Osteoblast (primary cell): ENCODE measurements around the gene SGPL1. TPM values are rescaled to one million over a fixed set of nuclear protein-coding genes. Genes with fewer than 3 reads are reported as not detected.
A peak's percentile ranks its signal among the peaks of the same experiment; 100 is the strongest.

ENCODE experiments used
- DNase-seq: peaks from one replicate; pipeline ENCODE4 v3.0.0; 2011; ENCODE audit warnings: low spot score, mixed read lengths; ENCODE audit not compliant: insufficient read length; ENCODE audit errors: missing footprints
- H2AFZ ChIP-seq: 2 replicates; pipeline ENCODE4 v1.6.0; 2011; ENCODE audit warnings: mild to moderate bottlenecking, low read length
- H3K27ac ChIP-seq: 2 replicates; pipeline ENCODE4 v1.5.1; 2011; ENCODE audit warnings: mild to moderate bottlenecking, low read depth, low read length, moderate library complexity
- H3K27me3 ChIP-seq: 2 replicates; pipeline ENCODE4 v1.6.0; 2012; ENCODE audit warnings: mild to moderate bottlenecking, control low read depth, inconsistent platforms, low read length, moderate library complexity; ENCODE audit not compliant: insufficient read depth
- H3K36me3 ChIP-seq: 2 replicates; pipeline ENCODE4 v1.5.1; 2011; ENCODE audit warnings: mild to moderate bottlenecking, low read length, control low read depth, moderate library complexity; ENCODE audit not compliant: insufficient read depth
- H3K4me1 ChIP-seq: 2 replicates; pipeline ENCODE4 v1.5.1; 2011; ENCODE audit warnings: mild to moderate bottlenecking, low read length, control low read depth, moderate library complexity; ENCODE audit not compliant: insufficient read depth
- H3K4me2 ChIP-seq: 2 replicates; pipeline ENCODE4 v1.6.0; 2011; ENCODE audit warnings: mild to moderate bottlenecking, low read length; ENCODE audit not compliant: insufficient read depth
- H3K4me3 ChIP-seq: fragments of 200-600 bp; sonication (generic); 3 replicates; pipeline ENCODE4 v1.5.1; 2012; ENCODE audit warnings: mild to moderate bottlenecking, low read length, inconsistent platforms; ENCODE audit not compliant: insufficient read depth
- H3K79me2 ChIP-seq: 2 replicates; pipeline ENCODE4 v1.6.0; 2012; ENCODE audit warnings: mild to moderate bottlenecking, low read length, control low read depth, inconsistent platforms; ENCODE audit not compliant: insufficient read depth
- H3K9me3 ChIP-seq: 2 replicates; pipeline ENCODE4 v1.5.1; 2011; ENCODE audit warnings: low read depth, low read length, control low read depth
- H4K20me1 ChIP-seq: 2 replicates; pipeline ENCODE4 v1.6.0; 2012; ENCODE audit warnings: mild to moderate bottlenecking, low read length, control low read depth; ENCODE audit not compliant: insufficient read depth
- total RNA-seq: library from RNA; depleted of rRNA; stranded (reverse); fragments of >200 nt; gene quantifications from 2 replicates; pipeline ENCODE4 v1.2.3, GENCODE V29; 2012
- TF ChIP-seq, protein P1 (sequence below): IDR thresholded peaks from 2 replicates; pipeline ENCODE4 v1.5.1; 2011; ENCODE audit warnings: mild to moderate bottlenecking, low read depth, low read length, moderate library complexity; ENCODE audit errors: extremely low read depth

Gene SGPL1
- total RNA-seq, 1 donor = 47.4 TPM

DNA sequence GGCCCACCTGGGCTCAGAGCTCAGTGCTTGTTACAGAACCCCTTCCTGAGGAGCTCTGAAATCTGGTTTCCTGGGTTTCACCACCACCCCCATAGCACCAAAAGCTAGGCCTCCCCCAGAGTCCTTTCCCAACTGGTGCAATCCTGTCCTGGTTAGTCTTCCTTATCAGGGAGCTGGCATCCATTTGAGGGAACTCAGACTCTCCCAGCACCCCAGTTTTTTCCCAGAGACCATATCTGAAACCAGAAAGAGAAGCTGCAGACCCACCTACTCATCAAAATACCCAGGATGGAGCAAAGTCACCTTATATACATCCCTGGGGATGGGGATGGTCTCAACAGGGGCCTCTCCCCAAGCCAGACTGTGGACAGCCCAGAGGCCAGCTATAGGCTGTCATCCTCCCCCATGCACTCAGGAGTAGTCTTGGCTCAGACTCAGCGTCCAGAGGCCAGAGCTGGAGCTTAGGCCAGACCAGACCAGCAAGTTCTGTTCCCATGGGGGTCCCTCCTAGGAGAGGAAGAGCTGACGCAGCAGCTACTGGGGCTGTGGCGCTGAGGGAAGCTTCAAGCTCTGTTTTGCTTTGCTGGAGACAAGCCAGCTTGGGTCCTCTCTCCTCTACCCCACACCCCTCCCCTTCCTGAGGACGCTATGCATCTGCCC, 33.5 kb upstream of the SGPL1 start:
- no peak overlapping the region for H3K27ac ChIP-seq
- peaks cover 12% of the 10 kb centered on the region for H3K27me3 ChIP-seq

GRCh38 chr10:70782746-70783680, 32.7 kb upstream of the SGPL1 start:
- no peak overlapping the region for H3K27ac ChIP-seq
- peaks cover 6% of the 10 kb centered on the region for H3K4me1 ChIP-seq
- H3K4me2 ChIP-seq = no peak overlapping the region
- no peaks in the 10 kb centered on the region for H3K36me3 ChIP-seq
- peak; percentile 49 for DNase-seq
- peaks cover 13% of the 10 kb centered on the region for H3K27me3 ChIP-seq
- TF ChIP-seq, protein P1, sequence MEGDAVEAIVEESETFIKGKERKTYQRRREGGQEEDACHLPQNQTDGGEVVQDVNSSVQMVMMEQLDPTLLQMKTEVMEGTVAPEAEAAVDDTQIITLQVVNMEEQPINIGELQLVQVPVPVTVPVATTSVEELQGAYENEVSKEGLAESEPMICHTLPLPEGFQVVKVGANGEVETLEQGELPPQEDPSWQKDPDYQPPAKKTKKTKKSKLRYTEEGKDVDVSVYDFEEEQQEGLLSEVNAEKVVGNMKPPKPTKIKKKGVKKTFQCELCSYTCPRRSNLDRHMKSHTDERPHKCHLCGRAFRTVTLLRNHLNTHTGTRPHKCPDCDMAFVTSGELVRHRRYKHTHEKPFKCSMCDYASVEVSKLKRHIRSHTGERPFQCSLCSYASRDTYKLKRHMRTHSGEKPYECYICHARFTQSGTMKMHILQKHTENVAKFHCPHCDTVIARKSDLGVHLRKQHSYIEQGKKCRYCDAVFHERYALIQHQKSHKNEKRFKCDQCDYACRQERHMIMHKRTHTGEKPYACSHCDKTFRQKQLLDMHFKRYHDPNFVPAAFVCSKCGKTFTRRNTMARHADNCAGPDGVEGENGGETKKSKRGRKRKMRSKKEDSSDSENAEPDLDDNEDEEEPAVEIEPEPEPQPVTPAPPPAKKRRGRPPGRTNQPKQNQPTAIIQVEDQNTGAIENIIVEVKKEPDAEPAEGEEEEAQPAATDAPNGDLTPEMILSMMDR = no peak
- H4K20me1 ChIP-seq = no peaks in the 10 kb centered on the region
- H3K79me2 ChIP-seq = no peaks in the 10 kb centered on the region
- no peak overlapping the region for H3K4me3 ChIP-seq
- no peaks in the 10 kb centered on the region for H3K9me3 ChIP-seq
- no peak overlapping the region for H2AFZ ChIP-seq

More for the DNA sequence above, 33.5 kb upstream of the SGPL1 start:
- Histone ChIP-seq H3K4me1 (peaks cover 6% of the 10 kb centered on the region), H4K20me1 (no peaks in the 10 kb centered on the region), H3K4me2 (no peak overlapping the region), H3K36me3 (no peaks in the 10 kb centered on the region), H2AFZ (no peak overlapping the region), H3K79me2 (no peaks in the 10 kb centered on the region), H3K4me3 (no peak overlapping the region), H3K9me3 (no peaks in the 10 kb centered on the region)
- TF ChIP-seq, protein P1 = no peak
- DNase-seq = peak; percentile 66

DNA sequence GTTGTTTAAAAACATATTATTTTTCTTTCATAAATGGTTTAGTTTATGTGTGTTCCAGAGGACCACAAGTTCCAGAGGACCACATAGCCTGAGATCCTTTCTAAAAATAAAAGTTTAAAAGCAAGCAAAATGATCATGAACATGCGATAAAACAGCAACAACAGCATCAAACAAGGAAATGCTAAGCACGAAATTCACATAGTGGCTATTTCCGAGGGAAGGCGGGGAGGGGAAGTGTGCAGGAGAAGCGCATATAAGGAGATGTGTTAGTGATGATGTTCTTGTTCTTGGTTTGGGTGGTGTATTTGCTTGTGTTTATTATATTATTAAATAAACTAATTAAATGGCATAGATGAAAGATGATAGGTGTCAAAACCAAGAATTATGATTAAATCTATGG, 31.7 kb upstream of the SGPL1 start:
- Histone ChIP-seq H4K20me1 (no peaks in the 10 kb centered on the region), H2AFZ (no peak overlapping the region), H3K4me2 (no peak overlapping the region), H3K79me2 (no peaks in the 10 kb centered on the region), H3K4me3 (no peak overlapping the region), H3K27me3 (peaks cover 22% of the 10 kb centered on the region), H3K4me1 (peaks cover 6% of the 10 kb centered on the region), H3K27ac (no peak overlapping the region), H3K36me3 (no peaks in the 10 kb centered on the region), H3K9me3 (no peaks in the 10 kb centered on the region)
- DNase-seq = no peak
- TF ChIP-seq, protein P1 = no peak

GRCh38 chr10:70784471-70784870, 31.3 kb upstream of the SGPL1 start:
- peak; percentile 73 for DNase-seq
- Histone ChIP-seq H3K4me1 (peaks cover 6% of the 10 kb centered on the region), H3K4me3 (no peak overlapping the region), H3K36me3 (no peaks in the 10 kb centered on the region), H3K79me2 (no peaks in the 10 kb centered on the region), H4K20me1 (no peaks in the 10 kb centered on the region), H3K9me3 (no peaks in the 10 kb centered on the region), H3K4me2 (no peak overlapping the region), H3K27ac (no peak overlapping the region), H2AFZ (no peak overlapping the region), H3K27me3 (peaks cover 24% of the 10 kb centered on the region)
- TF ChIP-seq, protein P1 = no peak
